Ishikawa (cell line): ENCODE measurements around the gene MAGI2.

ENCODE experiments used
- CEBPB ChIP-seq: IDR thresholded peaks from 2 replicates; pipeline ENCODE4 v1.6.1; 2012
- EP300 ChIP-seq: IDR thresholded peaks from 2 replicates; pipeline ENCODE4 v1.6.1; 2012; ENCODE audit warnings: borderline replicate concordance
- FOXM1 ChIP-seq: IDR thresholded peaks from 2 replicates; pipeline ENCODE4 v1.6.1; 2012; ENCODE audit warnings: low read depth, borderline replicate concordance
- NFIC ChIP-seq: IDR thresholded peaks from 2 replicates; pipeline ENCODE4 v1.6.1; 2012
- REST ChIP-seq: IDR thresholded peaks from 2 replicates; pipeline ENCODE4 v1.6.1; 2012; ENCODE audit warnings: low read depth, mild to moderate bottlenecking
- TAF1 ChIP-seq: IDR thresholded peaks from 2 replicates; pipeline ENCODE4 v1.6.1; 2012; ENCODE audit warnings: low read depth, mild to moderate bottlenecking
- TEAD4 ChIP-seq: IDR thresholded peaks from 2 replicates; pipeline ENCODE4 v1.6.1; 2012
- YY1 ChIP-seq: IDR thresholded peaks from 2 replicates; pipeline ENCODE4 v1.6.1; 2012; ENCODE audit warnings: low read depth
- ZBTB7A ChIP-seq: IDR thresholded peaks from 2 replicates; pipeline ENCODE4 v1.6.1; 2012; ENCODE audit warnings: low read depth

- no peak for TF ChIP-seq EP300
- no peak for TF ChIP-seq REST
- TF ChIP-seq CEBPB = no peak
- no peak for TF ChIP-seq TAF1
- no peak for TF ChIP-seq YY1
- no peak for TF ChIP-seq NFIC
- TF ChIP-seq ZBTB7A = no peak
- TF ChIP-seq TEAD4 = no peak
- TF ChIP-seq FOXM1 = no peak
These were observed 146.1 kb downstream of the MAGI2 start for GRCh38 chr7:79307376-79307775.
